OCI-LY3 (cell line): ENCODE measurements around the gene FANK1.

Source experiments
- H2AFZ ChIP-seq: fragments of 200-600, 300-600 bp; shearing (Covaris generic); 2 replicates; pipeline ENCODE4 v1.6.0; 2014; ENCODE audit warnings: antibody characterized with exemption, low read depth, low read length
- H3K27ac ChIP-seq: fragments of 200-600, 300-600 bp; sonication (generic); 2 replicates; pipeline ENCODE4 v1.5.1; 2014; ENCODE audit warnings: mild to moderate bottlenecking, low read length, moderate library complexity, mixed read lengths
- H3K27me3 ChIP-seq: fragments of 200-600, 300-600 bp; sonication (generic); 2 replicates; pipeline ENCODE4 v1.6.1; 2014; ENCODE audit warnings: low read depth, low read length, mixed read lengths
- H3K36me3 ChIP-seq: fragments of 200-600, 300-600 bp; sonication (generic); replicated peaks from 2 replicates; pipeline ENCODE3; 2014; ENCODE audit warnings: low read depth, low read length, mixed read lengths
- H3K4me1 ChIP-seq: fragments of 300-600, 200-600 bp; sonication (generic); 2 replicates; pipeline ENCODE4 v1.6.1; 2014; ENCODE audit warnings: low read length, mixed read lengths
- H3K4me2 ChIP-seq: fragments of 200-600, 300-600 bp; sonication (generic); 2 replicates; pipeline ENCODE4 v1.6.1; 2014; ENCODE audit warnings: low read length, mixed read lengths
- H3K4me3 ChIP-seq: fragments of 300-600, 200-600 bp; sonication (generic); 2 replicates; pipeline ENCODE4 v1.5.1; 2014; ENCODE audit warnings: antibody characterized with exemption, mild to moderate bottlenecking, low read length, moderate library complexity
- H3K79me2 ChIP-seq: fragments of 300-600, 200-600 bp; shearing (Covaris generic); 2 replicates; pipeline ENCODE4 v1.6.1; 2014; ENCODE audit warnings: mild to moderate bottlenecking, low read length, mixed read lengths
- H3K9ac ChIP-seq: fragments of 300-600, 200-600 bp; shearing (Covaris generic); 2 replicates; pipeline ENCODE4 v1.6.0; 2014; ENCODE audit warnings: mild to moderate bottlenecking, low read length, moderate library complexity
- H3K9me3 ChIP-seq: fragments of 200-600, 300-600 bp; shearing (Covaris generic); 2 replicates; pipeline ENCODE4 v1.6.1; 2014; ENCODE audit warnings: low read length, mixed read lengths; ENCODE audit not compliant: insufficient read depth
- H4K20me1 ChIP-seq: fragments of 200-600, 300-600 bp; sonication (generic); 2 replicates; pipeline ENCODE4 v1.6.1; 2016; ENCODE audit warnings: low read length, mixed read lengths; ENCODE audit not compliant: insufficient read depth
- CTCF ChIP-seq: fragments of 200-600, 300-600 bp; sonication (generic); IDR thresholded peaks from 2 replicates; pipeline ENCODE4 v1.5.1; 2014; ENCODE audit warnings: antibody characterized with exemption, low read length, low read depth
- EZH2phosphoT487 ChIP-seq: fragments of 200-600 bp; shearing (Covaris generic); IDR thresholded peaks from 2 replicates; pipeline ENCODE4 v1.6.1; 2018; ENCODE audit warnings: antibody characterized with exemption, mixed run types, low read depth

FANK1 gene

GRCh38 chr10:125985557-125986240 is 89.3 kb downstream of the FANK1 start:
- no peak overlapping the region for H3K9ac ChIP-seq
- H3K9me3 ChIP-seq, result no peaks in the 10 kb centered on the region
- no peaks in the 10 kb centered on the region for H3K27me3 ChIP-seq
- TF ChIP-seq EZH2phosphoT487, result no peak
- TF ChIP-seq CTCF, result no peak
- no peak overlapping the region for H3K27ac ChIP-seq
- no peaks in the 10 kb centered on the region for H3K79me2 ChIP-seq
- no peaks in the 10 kb centered on the region for H3K36me3 ChIP-seq
- H2AFZ ChIP-seq, result no peak overlapping the region
- H3K4me1 ChIP-seq, result peaks cover 31% of the 10 kb centered on the region
- H3K4me3 ChIP-seq, result no peak overlapping the region
- H4K20me1 ChIP-seq, result no peaks in the 10 kb centered on the region
- no peak overlapping the region for H3K4me2 ChIP-seq

GRCh38 chr10:125989791-125990190 is 93.4 kb downstream of the FANK1 start:
- no peak overlapping the region for H3K4me2 ChIP-seq
- no peak overlapping the region for H3K4me3 ChIP-seq
- peaks cover 3% of the 10 kb centered on the region for H3K4me1 ChIP-seq
- TF ChIP-seq CTCF, result no peak
- TF ChIP-seq EZH2phosphoT487, result no peak
- no peak overlapping the region for H2AFZ ChIP-seq
- no peaks in the 10 kb centered on the region for H3K27me3 ChIP-seq
- H4K20me1 ChIP-seq, result no peaks in the 10 kb centered on the region
- no peak overlapping the region for H3K9ac ChIP-seq
- no peak overlapping the region for H3K27ac ChIP-seq
- no peaks in the 10 kb centered on the region for H3K36me3 ChIP-seq
- H3K9me3 ChIP-seq, result no peaks in the 10 kb centered on the region
- H3K79me2 ChIP-seq, result no peaks in the 10 kb centered on the region

GRCh38 chr10:125990974-125991373 is 94.6 kb downstream of the FANK1 start:
- TF ChIP-seq EZH2phosphoT487 (no peak), CTCF (no peak)
- Histone ChIP-seq H2AFZ (no peak overlapping the region), H3K79me2 (no peaks in the 10 kb centered on the region), H3K4me2 (no peak overlapping the region), H3K9me3 (no peaks in the 10 kb centered on the region), H3K27me3 (no peaks in the 10 kb centered on the region), H3K4me1 (no peaks in the 10 kb centered on the region), H3K27ac (no peak overlapping the region), H3K9ac (no peak overlapping the region), H3K4me3 (no peak overlapping the region), H3K36me3 (no peaks in the 10 kb centered on the region), H4K20me1 (no peaks in the 10 kb centered on the region)

- H3K27me3 ChIP-seq, result no peaks in the 10 kb centered on the region
- no peak overlapping the region for H3K27ac ChIP-seq
- H3K9ac ChIP-seq, result no peak overlapping the region
- no peaks in the 10 kb centered on the region for H3K36me3 ChIP-seq
- TF ChIP-seq CTCF, result no peak
- TF ChIP-seq EZH2phosphoT487, result no peak
- H3K9me3 ChIP-seq, result no peaks in the 10 kb centered on the region
- no peaks in the 10 kb centered on the region for H3K79me2 ChIP-seq
- H4K20me1 ChIP-seq, result no peaks in the 10 kb centered on the region
- no peak overlapping the region for H3K4me2 ChIP-seq
- no peak overlapping the region for H3K4me3 ChIP-seq
- no peak overlapping the region for H2AFZ ChIP-seq
- no peaks in the 10 kb centered on the region for H3K4me1 ChIP-seq
These were observed 95.0 kb downstream of the FANK1 start for GRCh38 chr10:125991392-125991791.
